K562 (cell line): ENCODE measurements around the gene TSEN54. TPM values are rescaled to one million over a fixed set of nuclear protein-coding genes. Genes with fewer than 3 reads are reported as not detected.
A peak's percentile ranks its signal among the peaks of the same experiment; 100 is the strongest.

Source experiments
- ATAC-seq: fragments of 200-7000 bp; cut with Tn5 transposase; 3 replicates; pipeline ENCODE4 v1.9.1; 2020; ENCODE audit warnings: moderate library complexity
- BruUV-seq: library from RNA; stranded (reverse); fragments of 400-500 nt; replicated peaks from 2 replicates; lab custom pipeline; 2021; lab: Mats Ljungman, UMichigan
- CTCF ChIA-PET: fragments of 300-600 bp; formaldehyde crosslinking; extraction: SDS; loops from one replicate; lab custom pipeline; 2021; ENCODE audit warnings: low intra/inter-chr PET ratio; lab: Yijun Ruan, JAX
- POLR2A ChIA-PET: fragments of 300-600, 350-650 bp; sonication (Branson Sonifier 250); formaldehyde crosslinking; extraction: SDS; loops from one replicate; lab custom pipeline; 2021; ENCODE audit warnings: antibody characterized with exemption, inconsistent platforms; lab: Yijun Ruan, JAX
- DNase-seq, 4 experiments: peaks; one replicate each; pipeline versions ENCODE4 v3.0.0 to v3.0.0-alpha.2; 2011 to 2018; ENCODE audit warnings: low spot score in 3 of 4, mixed read lengths in 3 of 4; ENCODE audit errors: extremely low read depth in 1 of 4
- FAIRE-seq: peaks from 2 replicates; lab custom pipeline; 2011; peaks lifted over from hg19 to GRCh38; lab: Jason Lieb, UNC
- H2AFZ ChIP-seq: 2 replicates; pipeline ENCODE4 v1.6.0; 2011; ENCODE audit warnings: low read depth, low read length, control low read depth, inconsistent platforms
- H3K27ac ChIP-seq: fragments of 200-600 bp; 3 replicates; pipeline ENCODE4 v1.8.0; 2011; ENCODE audit warnings: low read depth, mild to moderate bottlenecking, control low read depth, inconsistent platforms, low read length, moderate library complexity, mixed read lengths; ENCODE audit errors: extremely low read depth
- H3K27me3 ChIP-seq, 2 experiments: fragments of 300-600 bp in 1 of 2; 2 replicates in 1 of 2; 3 replicates in 1 of 2; pipeline versions ENCODE4 v1.6.0 to v1.8.0; 2011; ENCODE audit warnings: inconsistent platforms in 2 of 2, low read length in 2 of 2, mild to moderate bottlenecking in 1 of 2, mixed read lengths in 1 of 2, moderate library complexity in 1 of 2; ENCODE audit not compliant: control insufficient read depth in 2 of 2, insufficient read depth in 2 of 2
- H3K36me3 ChIP-seq: fragments of 300-600 bp; 3 replicates; pipeline ENCODE4 v1.8.0; 2011; ENCODE audit warnings: mild to moderate bottlenecking, low read length, inconsistent platforms; ENCODE audit not compliant: control insufficient read depth, insufficient read depth
- H3K4me1 ChIP-seq, 2 experiments: fragments of 200-600 bp in 1 of 2; replicated peaks in 1 of 2; 2 replicates in 1 of 2; 3 replicates in 1 of 2; pipeline versions ENCODE4 v1.5.1 to v1.8.0; 2011; ENCODE audit warnings: inconsistent platforms in 2 of 2, low read length in 2 of 2, mild to moderate bottlenecking in 1 of 2, mixed read lengths in 1 of 2, moderate library complexity in 1 of 2; ENCODE audit not compliant: control insufficient read depth in 2 of 2, insufficient read depth in 2 of 2
- H3K4me2 ChIP-seq: 2 replicates; pipeline ENCODE4 v1.6.1; 2011; ENCODE audit warnings: low read length, control low read depth, inconsistent platforms, mixed read lengths; ENCODE audit not compliant: insufficient read depth
- H3K4me3 ChIP-seq: fragments of 200-600 bp; sonication (generic), shearing (Covaris generic); 2 replicates; pipeline ENCODE4 v1.5.1; 2016; ENCODE audit warnings: control low read depth, inconsistent platforms
- H3K79me2 ChIP-seq: fragments of 200-600 bp; 3 replicates; pipeline ENCODE4 v1.8.0; 2011; ENCODE audit warnings: low read length, inconsistent platforms; ENCODE audit not compliant: control insufficient read depth, insufficient read depth
- H3K9ac ChIP-seq, 2 experiments: 2 replicates each; pipeline versions ENCODE4 v1.6.0 to v1.6.1; 2011; ENCODE audit warnings: low read depth in 2 of 2, low read length in 2 of 2, control low read depth in 1 of 2, inconsistent platforms in 1 of 2, mild to moderate bottlenecking in 1 of 2, mixed read lengths in 1 of 2; ENCODE audit not compliant: insufficient read depth in 1 of 2
- H3K9me1 ChIP-seq: one replicate; pipeline ENCODE4 v1.6.0; 2011; ENCODE audit warnings: inconsistent platforms, mild to moderate bottlenecking, low read length, moderate library complexity; ENCODE audit not compliant: control insufficient read depth, insufficient read depth
- H3K9me3 ChIP-seq: replicated peaks from 2 replicates; pipeline ENCODE4 v1.5.1; 2011; ENCODE audit warnings: low read depth, low read length, inconsistent platforms; ENCODE audit not compliant: control insufficient read depth, insufficient read depth
- H4K20me1 ChIP-seq: replicated peaks from 2 replicates; pipeline ENCODE4 v1.6.1; 2011; ENCODE audit warnings: low read length, inconsistent platforms, mixed read lengths; ENCODE audit not compliant: control insufficient read depth, insufficient read depth
- CBFA2T3 ChIP-seq: fragments of 450-650 bp; IDR thresholded peaks from 2 replicates; pipeline ENCODE4 v1.6.1; 2017
- CBX8 ChIP-seq: fragments of 200-600 bp; sonication (generic); IDR thresholded peaks from 2 replicates; pipeline ENCODE4 v1.6.1; 2012; ENCODE audit warnings: borderline replicate concordance, mixed run types, low read depth, mild to moderate bottlenecking, moderate library complexity, mixed read lengths, low read length, control low read depth, inconsistent platforms; ENCODE audit not compliant: poor library complexity, severe bottlenecking; ENCODE audit errors: extremely low read depth
- MBD2 ChIP-seq: sonication (generic); IDR thresholded peaks from 2 replicates; pipeline ENCODE4 v1.6.1; 2016; ENCODE audit warnings: low read depth, borderline replicate concordance
- NUFIP1 ChIP-seq: fragments of 450-650 bp; IDR thresholded peaks from 2 replicates; pipeline ENCODE4 v1.6.1; 2018; ENCODE audit not compliant: partially characterized antibody
- SMARCE1 ChIP-seq: fragments of 450-650 bp; IDR thresholded peaks from 2 replicates; pipeline ENCODE4 v1.7.1; 2016; ENCODE audit warnings: mild to moderate bottlenecking
- SPI1 ChIP-seq: IDR thresholded peaks from 2 replicates; pipeline ENCODE4 v1.6.1; 2011; ENCODE audit warnings: low read depth, low read length, control low read depth, borderline replicate concordance
- THAP12 ChIP-seq: fragments of 250-450 bp; sonication (Bioruptor Pico); IDR thresholded peaks from 2 replicates; pipeline ENCODE4 v1.9.0; 2021; ENCODE audit warnings: mild to moderate bottlenecking, inconsistent platforms
- ZNF589 ChIP-seq: fragments of 200-800 bp; sonication (Bioruptor generic); IDR thresholded peaks from 2 replicates; pipeline ENCODE4 v1.6.1; 2016; ENCODE audit warnings: low read depth, missing genetic modification characterization, missing compliant biosample characterization
- WGBS: fragments of 100-300 bp; shearing (Covaris generic); methylation state at CpG from one replicate; pipeline ENCODE4 v1.1.6; 2016; ENCODE audit warnings: low coverage, mixed read lengths; ENCODE audit not compliant: insufficient coverage; ENCODE audit errors: missing lambda C conversion rate; 5-methylcytosine and 5-hydroxymethylcytosine counted together
- in situ Hi-C: fragments of 300-500 bp; cut with MboI; formaldehyde crosslinking; loops from 4 replicates; pipeline ENCODE4 v1.15.0; 2018; ENCODE audit warnings: inconsistent platforms, mixed read lengths
- intact Hi-C: fragments of 100-400 bp; cut with micrococcal nuclease; formaldehyde crosslinking; loops from 2 replicates; pipeline ENCODE4 v1.14.2; 2022
- polyA plus RNA-seq, 8 experiments: library from polyadenylated mRNA; depleted of rRNA in 4 of 8; stranded (reverse) in 5 of 8; unstranded in 3 of 8; fragments of >200 nt; fragmentation: Nextera tagmentation in 2 of 8; fragmentation: Illumina TruSeq in 1 of 8; extraction: Ambion mirVana in 2 of 8; extraction: Trizol in 1 of 8; gene quantifications; 2 replicates each; pipeline versions ENCODE4 v1.2.1 to v1.2.3, GENCODE V29; 2011 to 2014; ENCODE audit warnings: inconsistent platforms in 1 of 8, missing spikeins in 1 of 8
- total RNA-seq, 7 experiments: library from RNA; depleted of rRNA in 6 of 7; stranded (reverse); fragments of >200 nt in 6 of 7; fragmentation: Illumina TruSeq in 2 of 7; extraction: Trizol in 2 of 7; gene quantifications; 2 replicates each; pipeline versions ENCODE4 v1.2.1 to v1.2.3, GENCODE V29; 2011 to 2021; ENCODE audit warnings: low replicate concordance in 1 of 7

Gene TSEN54
- total and polyA plus RNA-seq, 9 of the 15 experiments (the other 6 are each of a cell fraction or from before 2014, with no cell fraction given) = 5.9 to 64.3 (median 48.9) TPM

- ChIA-PET CTCF (no interaction called here), POLR2A (interaction anchor here (1.0 to 1.7 kb wide), 3 partner anchors 8 to 14 kb away, joined by 3 to 4 read pairs (median 3); no protein-coding TSS in a partner anchor)
- peak; percentile 65; the same call in 1 of the 2 replicates for TF ChIP-seq SPI1
- no peak for TF ChIP-seq SMARCE1
- TF ChIP-seq THAP12 = no peak
- TF ChIP-seq ZNF589 (CRISPR knock-in tag) = no peak
- no peak for TF ChIP-seq MBD2
- TF ChIP-seq NUFIP1 = no peak
- TF ChIP-seq CBFA2T3 = no peak
- no peak for TF ChIP-seq CBX8
- H3K4me2 ChIP-seq = no peak overlapping the region
- DNase-seq (no peak), FAIRE-seq (no peak), ATAC-seq (no peak)
- BruUV-seq = no TSS peak
- H3K27ac ChIP-seq = no peak overlapping the region
- H3K4me1 ChIP-seq = peaks cover 20 to 50% of the 10 kb centered on the region in 2 experiments; a peak in 4 of 5 replicates
- in situ Hi-C loops = no loop called here
- no peak overlapping the region for H3K9ac ChIP-seq
- no peak overlapping the region for H3K4me3 ChIP-seq
- H3K9me1 ChIP-seq = peaks cover 5% of the 10 kb centered on the region
- WGBS = 52% methylated on average over 3 of the region's 3 CpGs
- H4K20me1 ChIP-seq = peaks cover 8% of the 10 kb centered on the region; the same call in 1 of the 2 replicates
- H3K9me3 ChIP-seq = no peaks in the 10 kb centered on the region
- intact Hi-C loops = loop anchor here (5.0 kb wide), 2 partner anchors 69 to 234 kb away; partner anchors contain the start of gene MYO15B
- peaks cover 10% of the 10 kb centered on the region for H3K79me2 ChIP-seq
- no peaks in the 10 kb centered on the region for H3K27me3 ChIP-seq
- H2AFZ ChIP-seq = no peak overlapping the region
- peaks cover 50% of the 10 kb centered on the region for H3K36me3 ChIP-seq
Measured at GRCh38 chr17:75518201-75518600, 1.9 kb downstream of the TSEN54 start.
